Measurements from ENCODE around the gene OSER1.

Gene OSER1

DNA sequence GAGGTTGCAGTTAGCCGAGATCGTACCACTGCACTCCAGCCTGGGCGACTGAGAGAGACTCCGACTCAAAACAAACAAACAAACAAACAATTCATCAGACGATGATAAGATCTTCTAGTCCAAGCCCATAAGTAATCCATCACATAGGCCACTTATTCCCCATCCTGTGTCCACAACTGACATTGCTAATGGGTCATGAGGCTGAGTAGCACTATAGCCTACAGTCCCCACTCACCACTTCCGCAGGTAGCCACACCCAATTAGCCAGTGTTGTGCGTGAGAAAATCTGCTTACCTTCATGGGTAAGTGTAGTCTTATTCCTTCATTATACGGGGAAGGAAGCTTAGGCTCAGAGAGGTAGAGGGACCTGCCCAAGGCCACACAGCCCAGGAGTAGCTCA, 36.7 kb downstream of the OSER1 start:
- DNase-seq (ENCODE audit: low spot score) = no peak

- DNase-seq (ENCODE audit: low spot score) = no peak
Measured at GRCh38 chr20:44173116-44173515, 37.5 kb downstream of the OSER1 start.

GRCh38 chr20:44172572-44172950, 38.0 kb downstream of the OSER1 start:
- DNase-seq (ENCODE audit: low spot score) = no peak

GRCh38 chr20:44171775-44172571, 38.6 kb downstream of the OSER1 start:
- no peak for DNase-seq (ENCODE audit: low spot score)

- DNase-seq (ENCODE audit: low spot score) = no peak
Measured at GRCh38 chr20:44170816-44171410, 39.7 kb downstream of the OSER1 start.

- no peak for DNase-seq (ENCODE audit: low spot score)
Measured at GRCh38 chr20:44167736-44168135, 42.8 kb downstream of the OSER1 start.

GRCh38 chr20:44166477-44166876, 44.1 kb downstream of the OSER1 start:
- no peak for DNase-seq (ENCODE audit: low spot score)

- DNase-seq (ENCODE audit: low spot score) = no peak
Measured at GRCh38 chr20:44166008-44166407, 44.6 kb downstream of the OSER1 start.

GRCh38 chr20:44160133-44160532, 50.4 kb downstream of the OSER1 start:
- DNase-seq (ENCODE audit: low spot score) = no peak

DNA sequence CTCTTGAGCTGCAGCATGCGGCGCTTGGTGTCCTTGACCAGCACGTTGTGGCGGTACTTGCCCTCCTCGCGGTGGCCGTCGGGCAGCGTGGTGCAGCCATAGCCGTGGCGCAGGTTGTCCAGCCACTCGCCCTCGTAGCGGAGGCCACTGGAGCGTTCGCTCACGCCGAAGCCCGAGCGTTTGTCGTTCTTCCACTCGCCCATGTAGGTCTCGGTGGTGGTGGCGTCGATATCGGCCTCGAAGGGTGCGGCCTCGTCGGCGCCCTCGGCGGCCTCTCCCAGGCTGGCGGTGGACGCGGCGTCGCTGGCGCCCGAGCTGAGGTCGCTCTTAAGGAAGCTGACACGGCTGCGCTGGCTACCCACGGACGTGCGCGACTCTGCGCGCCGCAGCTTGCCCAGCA, 50.9 kb downstream of the OSER1 start:
- DNase-seq (ENCODE audit: low spot score) = no peak

DNA sequence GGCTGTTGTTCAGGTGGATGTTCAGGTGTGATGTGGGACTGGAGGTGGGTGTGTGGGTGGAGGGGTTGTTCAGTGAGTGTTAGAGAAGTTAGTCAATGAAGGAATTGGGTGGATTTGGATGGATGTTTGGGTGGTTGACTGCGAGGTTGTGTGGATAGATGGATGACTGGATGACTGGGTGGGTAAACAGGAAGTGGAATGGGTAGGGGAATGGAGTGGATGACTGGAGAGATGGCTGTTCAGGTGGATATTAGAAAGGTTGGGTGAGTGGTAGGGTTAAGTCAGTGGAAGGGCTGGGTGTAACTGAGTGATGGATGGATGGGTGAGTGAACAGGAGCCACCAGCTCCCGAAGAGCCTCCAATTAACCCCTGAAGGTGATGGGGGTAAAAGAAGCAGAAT, 51.4 kb downstream of the OSER1 start:
- no peak for DNase-seq (ENCODE audit: low spot score)

GRCh38 chr20:44157061-44157460, 53.5 kb downstream of the OSER1 start:
- DNase-seq (ENCODE audit: low spot score) = no peak

DNA sequence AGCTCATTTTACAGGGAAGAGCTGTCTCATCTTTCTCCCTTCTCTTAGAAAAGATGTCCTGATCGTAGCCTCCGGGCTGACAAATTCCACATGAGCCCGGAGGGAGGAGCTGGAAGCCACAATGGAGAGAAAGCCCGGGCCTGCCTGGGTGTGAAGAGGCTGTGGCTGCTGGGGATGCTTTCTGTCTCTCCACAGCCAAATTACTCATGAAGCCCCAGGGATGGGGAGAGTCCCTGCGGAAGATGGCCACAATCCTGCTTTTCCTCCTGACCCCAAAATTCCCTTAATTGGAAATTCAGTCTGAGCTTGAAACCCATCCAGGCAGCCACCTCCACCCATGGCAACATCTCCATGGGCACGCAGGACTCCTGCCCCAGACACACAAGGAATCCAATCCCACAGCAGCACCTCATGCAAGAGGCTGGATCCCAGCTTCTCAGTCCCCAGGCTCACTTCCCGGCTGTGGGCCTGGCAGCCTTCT, 56.0 kb downstream of the OSER1 start:
- DNase-seq (ENCODE audit: low spot score) = no peak

DNA sequence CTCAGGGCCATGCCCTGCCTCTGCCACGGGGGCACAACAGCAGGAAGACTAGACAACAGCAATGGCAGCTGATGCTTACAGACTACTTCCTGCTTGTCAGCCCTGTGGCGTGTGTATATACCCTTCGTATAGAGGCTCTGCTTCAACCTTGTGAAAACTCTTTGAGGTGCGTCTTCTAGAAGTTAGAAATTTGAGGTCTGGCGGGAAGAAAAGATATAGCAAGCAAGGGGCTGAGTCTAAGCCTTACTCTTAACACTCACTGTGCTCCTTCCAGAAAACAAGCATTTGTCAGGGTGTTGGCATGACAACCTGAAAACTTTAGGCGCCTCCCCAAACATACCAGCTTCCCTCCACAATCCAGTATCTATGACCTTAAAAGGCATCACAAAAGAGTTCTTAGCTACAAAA, 56.9 kb downstream of the OSER1 start:
- DNase-seq (ENCODE audit: low spot score) = no peak

GRCh38 chr20:44151621-44152416, 58.8 kb downstream of the OSER1 start:
- DNase-seq (ENCODE audit: low spot score) = no peak

- no peak for DNase-seq (ENCODE audit: low spot score)
Measured at GRCh38 chr20:44146272-44146671, 64.3 kb downstream of the OSER1 start.
